Uterus (tissue), 2 donors: ENCODE results near the gene HNRNPUL2.

ENCODE experiments used
- POLR2A ChIP-seq, 2 donors: fragments of 450-650 bp; IDR thresholded peaks; one replicate each; pipeline ENCODE4 v1.6.1; 2016; ENCODE audit warnings: antibody characterized with exemption in 2 of 2, mild to moderate bottlenecking in 1 of 2, moderate library complexity in 1 of 2
- TF ChIP-seq, protein P1 (sequence below), 4 experiments: fragments of 200-600 bp in 2 of 4; fragments of 450-650 bp in 2 of 4; sonication (generic) in 2 of 4; IDR thresholded peaks; one replicate each; pipeline ENCODE4 v1.5.1; 2016 to 2019; ENCODE audit warnings: antibody characterized with exemption in 4 of 4, mild to moderate bottlenecking in 2 of 4, moderate library complexity in 1 of 4

DNA sequence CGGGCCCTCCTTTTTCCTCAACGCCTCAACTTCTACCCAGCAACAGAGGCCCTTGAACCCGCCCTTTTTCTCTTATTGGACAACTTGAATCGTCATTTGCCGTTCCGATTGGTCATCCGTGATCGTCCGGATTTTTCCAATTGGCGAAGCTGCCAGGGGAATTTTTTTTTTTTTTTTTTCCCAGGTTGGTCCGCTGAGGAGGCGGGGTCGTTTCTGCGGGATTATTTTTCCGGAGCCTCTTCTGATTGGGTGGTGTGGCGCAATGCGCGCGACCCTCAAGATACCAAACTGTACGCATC is 564 bp upstream of the HNRNPUL2 start:
- TF ChIP-seq, protein P1, sequence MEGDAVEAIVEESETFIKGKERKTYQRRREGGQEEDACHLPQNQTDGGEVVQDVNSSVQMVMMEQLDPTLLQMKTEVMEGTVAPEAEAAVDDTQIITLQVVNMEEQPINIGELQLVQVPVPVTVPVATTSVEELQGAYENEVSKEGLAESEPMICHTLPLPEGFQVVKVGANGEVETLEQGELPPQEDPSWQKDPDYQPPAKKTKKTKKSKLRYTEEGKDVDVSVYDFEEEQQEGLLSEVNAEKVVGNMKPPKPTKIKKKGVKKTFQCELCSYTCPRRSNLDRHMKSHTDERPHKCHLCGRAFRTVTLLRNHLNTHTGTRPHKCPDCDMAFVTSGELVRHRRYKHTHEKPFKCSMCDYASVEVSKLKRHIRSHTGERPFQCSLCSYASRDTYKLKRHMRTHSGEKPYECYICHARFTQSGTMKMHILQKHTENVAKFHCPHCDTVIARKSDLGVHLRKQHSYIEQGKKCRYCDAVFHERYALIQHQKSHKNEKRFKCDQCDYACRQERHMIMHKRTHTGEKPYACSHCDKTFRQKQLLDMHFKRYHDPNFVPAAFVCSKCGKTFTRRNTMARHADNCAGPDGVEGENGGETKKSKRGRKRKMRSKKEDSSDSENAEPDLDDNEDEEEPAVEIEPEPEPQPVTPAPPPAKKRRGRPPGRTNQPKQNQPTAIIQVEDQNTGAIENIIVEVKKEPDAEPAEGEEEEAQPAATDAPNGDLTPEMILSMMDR (IDR thresholded peaks at IDR 0.05), result no peak
- no peak for TF ChIP-seq POLR2A (IDR thresholded peaks at IDR 0.05)
